Thyroid gland (tissue), 4 donors: ENCODE measurements around the gene MDFI. TPM values are rescaled to one million over a fixed set of nuclear protein-coding genes. Genes with fewer than 3 reads are reported as not detected.

Experiments used
- DNase-seq, 2 donors: peaks; one replicate each; pipeline ENCODE4 v3.0.0-alpha.2; 2019
- H3K27ac ChIP-seq, 3 donors: fragments of 200-600 bp; sonication (generic); 1 replicate in 2 of 3; 2 replicates in 1 of 3; pipeline ENCODE4 v1.5.1; 2016 to 2019; ENCODE audit warnings: mild to moderate bottlenecking in 1 of 3, moderate library complexity in 1 of 3
- H3K27me3 ChIP-seq: fragments of 200-600 bp; sonication (generic); one replicate; pipeline ENCODE4 v1.5.1; 2019
- H3K36me3 ChIP-seq, 2 donors: fragments of 200-600 bp; sonication (generic); one replicate each; pipeline ENCODE4 v1.5.1; 2016 to 2019
- H3K4me1 ChIP-seq, 2 donors: fragments of 200-600 bp; sonication (generic); one replicate each; pipeline ENCODE4 v1.5.1; 2017 to 2019
- H3K4me3 ChIP-seq, 3 donors: fragments of 200-600 bp; sonication (generic); replicated peaks in 1 of 3; 1 replicate in 2 of 3; 2 replicates in 1 of 3; pipeline ENCODE4 v1.5.1; 2016; ENCODE audit warnings: mild to moderate bottlenecking in 1 of 3
- H3K9me3 ChIP-seq: fragments of 200-600 bp; sonication (generic); one replicate; pipeline ENCODE4 v1.5.1; 2017
- CTCF ChIP-seq, 6 experiments: fragments of 200-600 bp in 3 of 6; fragments of 450-650 bp in 3 of 6; sonication (generic) in 3 of 6; IDR thresholded peaks; one replicate each; pipeline ENCODE4 v1.5.1; 2016 to 2019; ENCODE audit warnings: antibody characterized with exemption in 6 of 6, mild to moderate bottlenecking in 2 of 6, inconsistent platforms in 1 of 6, moderate library complexity in 1 of 6
- POLR2A ChIP-seq, 2 donors: fragments of 450-650 bp; IDR thresholded peaks; one replicate each; pipeline ENCODE4 v1.6.1; 2017; ENCODE audit warnings: antibody characterized with exemption in 2 of 2, mild to moderate bottlenecking in 2 of 2, moderate library complexity in 1 of 2
- WGBS, 2 donors: methylation state at CpG; one replicate each; pipeline ENCODE4 v1.1.5; 2017; 5-methylcytosine and 5-hydroxymethylcytosine counted together
- intact Hi-C: fragments of 100-400 bp; cut with DNase I; formaldehyde crosslinking; loops from one replicate; pipeline ENCODE4 v1.15.1; 2023
- total RNA-seq, 4 donors: library from RNA; depleted of rRNA; stranded (reverse); fragments of >200 nt; gene quantifications; one replicate each; pipeline ENCODE4 v1.2.3, GENCODE V29; 2016

MDFI gene
- total RNA-seq, 4 donors from 2014 or later = 2.9 to 9.3 (median 6.5) TPM

- no peak overlapping the region for H3K4me3 ChIP-seq
- H3K36me3 ChIP-seq = no peaks in the 10 kb centered on the region
- no peak for DNase-seq
- no peaks in the 10 kb centered on the region for H3K4me1 ChIP-seq
- no peak overlapping the region for H3K27ac ChIP-seq
- TF ChIP-seq POLR2A (IDR thresholded peaks at IDR 0.05) = no peak
- no peak for TF ChIP-seq CTCF (IDR thresholded peaks at IDR 0.05)
- 60 to 67% methylated on average over 8 to 12 of the region's 12 CpGs for WGBS, 2 donors
- no peaks in the 10 kb centered on the region for H3K27me3 ChIP-seq
- H3K9me3 ChIP-seq = no peaks in the 10 kb centered on the region
- intact Hi-C loops = no loop called here
Observed at GRCh38 chr6:41655646-41656001, 17.4 kb downstream of the MDFI start.

- H3K4me3 ChIP-seq = no peak overlapping the region
- intact Hi-C loops = no loop called here
- H3K27me3 ChIP-seq = no peaks in the 10 kb centered on the region
- H3K27ac ChIP-seq = no peak overlapping the region
- no peak for TF ChIP-seq POLR2A (IDR thresholded peaks at IDR 0.05)
- TF ChIP-seq CTCF (IDR thresholded peaks at IDR 0.05) = no peak
- 51 to 52% methylated on average over 11 to 12 of the region's 14 CpGs for WGBS, 2 donors
- no peaks in the 10 kb centered on the region for H3K36me3 ChIP-seq
- no peaks in the 10 kb centered on the region for H3K4me1 ChIP-seq
- no peaks in the 10 kb centered on the region for H3K9me3 ChIP-seq
- peak in 1 of 2 donors; percentile 14 for DNase-seq
Observed at GRCh38 chr6:41656002-41656691, 17.9 kb downstream of the MDFI start.

- Histone ChIP-seq H3K27me3 (no peaks in the 10 kb centered on the region), H3K9me3 (no peaks in the 10 kb centered on the region), H3K36me3 (no peaks in the 10 kb centered on the region), H3K27ac (no peak overlapping the region), H3K4me1 (no peaks in the 10 kb centered on the region), H3K4me3 (no peak overlapping the region)
- 86% methylated on average over 20 to 23 of the region's 23 CpGs for WGBS, 2 donors
- no peak for TF ChIP-seq CTCF (IDR thresholded peaks at IDR 0.05)
- TF ChIP-seq POLR2A (IDR thresholded peaks at IDR 0.05) = no peak
- no peak for DNase-seq
- intact Hi-C loops = no loop called here
Observed at GRCh38 chr6:41657131-41658094, 19.1 kb downstream of the MDFI start.

DNA sequence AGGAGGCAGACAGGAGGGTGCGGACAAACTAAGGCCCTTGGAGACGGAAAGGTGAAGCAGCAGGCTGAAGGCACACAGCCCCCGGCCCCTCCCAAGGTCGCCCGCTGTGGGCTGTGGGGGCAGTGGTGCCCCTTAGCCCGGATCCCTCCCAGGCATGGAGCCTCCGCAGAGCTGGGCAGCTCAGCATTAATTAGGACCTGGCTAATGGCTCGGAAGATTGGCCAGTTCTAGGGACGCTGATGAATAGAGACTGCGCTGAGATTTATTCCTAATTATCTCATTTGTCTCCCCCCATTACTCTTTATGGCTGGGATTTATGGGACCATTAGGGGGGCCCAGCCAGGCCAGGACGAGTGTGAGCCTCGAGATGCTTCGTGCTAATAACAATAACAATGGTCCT lies 20.4 kb downstream of the MDFI start:
- Histone ChIP-seq H3K9me3 (no peaks in the 10 kb centered on the region), H3K4me1 (no peaks in the 10 kb centered on the region), H3K27ac (no peak overlapping the region), H3K4me3 (no peak overlapping the region), H3K27me3 (no peaks in the 10 kb centered on the region), H3K36me3 (no peaks in the 10 kb centered on the region)
- no peak for DNase-seq
- 83 to 92% methylated on average over 12 to 13 of the region's 13 CpGs for WGBS, 2 donors
- TF ChIP-seq CTCF (IDR thresholded peaks at IDR 0.05) (no peak), POLR2A (IDR thresholded peaks at IDR 0.05) (no peak)
- intact Hi-C loops = no loop called here

DNA sequence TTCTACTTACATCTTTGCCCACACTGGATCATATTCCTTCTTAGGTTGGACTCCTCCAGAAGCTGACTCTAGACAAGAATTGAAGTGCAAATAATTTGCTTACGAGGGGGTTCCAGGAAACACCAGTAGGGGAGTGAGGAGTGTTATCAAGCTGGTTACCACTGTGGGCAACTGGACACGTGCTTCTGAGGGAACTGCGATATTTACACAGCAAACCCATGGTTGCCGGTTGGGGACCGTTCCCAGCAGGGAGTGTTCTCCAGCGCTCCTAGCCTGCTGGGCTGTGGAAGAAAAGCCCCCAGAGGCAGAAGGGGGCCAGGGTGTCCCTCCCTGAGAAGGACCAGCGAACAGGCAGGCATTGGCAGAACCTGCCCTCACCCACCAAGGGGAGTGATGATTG lies 21.7 kb downstream of the MDFI start:
- Histone ChIP-seq H3K4me1 (no peaks in the 10 kb centered on the region), H3K27me3 (no peaks in the 10 kb centered on the region), H3K36me3 (no peaks in the 10 kb centered on the region), H3K27ac (no peak overlapping the region), H3K4me3 (no peak overlapping the region), H3K9me3 (no peaks in the 10 kb centered on the region)
- intact Hi-C loops = no loop called here
- TF ChIP-seq CTCF (IDR thresholded peaks at IDR 0.05) (no peak), POLR2A (IDR thresholded peaks at IDR 0.05) (no peak)
- 59 to 91% methylated on average over 4 to 7 of the region's 7 CpGs for WGBS, 2 donors
- DNase-seq = no peak
